ENCODE measurements around the gene SH2D3C. TPM values are rescaled to one million over a fixed set of nuclear protein-coding genes. Genes with fewer than 3 reads are reported as not detected.

The SH2D3C gene
- total RNA-seq, 4 donors from 2014 or later: 4.7 to 8.1 (median 5.2) TPM

GRCh38 chr9:127818574-127818973 is 40.1 kb upstream of the SH2D3C start:
- no peak for ATAC-seq
- Histone ChIP-seq H3K4me1 (peaks cover 14 to 28% of the 10 kb centered on the region in 2 donors), H3K27ac (peak overlapping the region; percentile 61 to 80 (median 75)), H3K27me3 (no peaks in the 10 kb centered on the region), H3K36me3 (peaks cover 0 to 46% of the 10 kb centered on the region in 2 donors), H3K9me3 (no peaks in the 10 kb centered on the region), H3K4me3 (no peak overlapping the region)
- intact Hi-C loops (cut with DNase I; ENCODE audit: low total_unique reads) (no loop called here), in situ Hi-C loops (cut with MboI; ENCODE audit: low sequenced_read_pairs in 4 of 4) (no loop called here)
- DNase-seq: no peak
- TF ChIP-seq POLR2A (IDR thresholded peaks at IDR 0.05) (no peak), CTCF (IDR thresholded peaks at IDR 0.05 in 4 of 5, conservative IDR thresholded peaks at IDR 0.05 in 1 of 5) (no peak)

- in situ Hi-C loops (cut with MboI; ENCODE audit: low sequenced_read_pairs in 4 of 4) (no loop called here), intact Hi-C loops (cut with DNase I; ENCODE audit: low total_unique reads) (no loop called here)
- H3K4me3 ChIP-seq: no peak overlapping the region
- no peak for TF ChIP-seq POLR2A (IDR thresholded peaks at IDR 0.05)
- no peak for TF ChIP-seq CTCF (IDR thresholded peaks at IDR 0.05 in 4 of 5, conservative IDR thresholded peaks at IDR 0.05 in 1 of 5)
- no peaks in the 10 kb centered on the region for H3K27me3 ChIP-seq
- H3K9me3 ChIP-seq: no peaks in the 10 kb centered on the region
- H3K27ac ChIP-seq: peak overlapping the region; percentile 61 to 80 (median 75)
- DNase-seq: peak; percentile 27 to 76
- ATAC-seq: peak; percentile 11 to 65
- H3K36me3 ChIP-seq: peaks cover 0 to 52% of the 10 kb centered on the region in 2 donors
- H3K4me1 ChIP-seq: peaks cover 13 to 28% of the 10 kb centered on the region in 2 donors
Observed at GRCh38 chr9:127817881-127818434, 39.5 kb upstream of the SH2D3C start.

GRCh38 chr9:127816728-127817127 is 38.3 kb upstream of the SH2D3C start:
- intact Hi-C loops (cut with DNase I; ENCODE audit: low total_unique reads) (no loop called here), in situ Hi-C loops (cut with MboI; ENCODE audit: low sequenced_read_pairs in 4 of 4) (no loop called here)
- no peak overlapping the region for H3K4me3 ChIP-seq
- peak overlapping the region in 3 of 4 donors; percentile 72 to 80 (median 78) for H3K27ac ChIP-seq
- DNase-seq (no peak), ATAC-seq (no peak)
- H3K36me3 ChIP-seq: peaks cover 0 to 64% of the 10 kb centered on the region in 2 donors
- H3K9me3 ChIP-seq: no peaks in the 10 kb centered on the region
- TF ChIP-seq POLR2A (IDR thresholded peaks at IDR 0.05) (no peak), CTCF (IDR thresholded peaks at IDR 0.05 in 4 of 5, conservative IDR thresholded peaks at IDR 0.05 in 1 of 5) (no peak)
- H3K4me1 ChIP-seq: peaks cover 9 to 16% of the 10 kb centered on the region in 2 donors
- no peaks in the 10 kb centered on the region for H3K27me3 ChIP-seq

- no peak for TF ChIP-seq POLR2A (IDR thresholded peaks at IDR 0.05)
- no peak for TF ChIP-seq CTCF (IDR thresholded peaks at IDR 0.05 in 4 of 5, conservative IDR thresholded peaks at IDR 0.05 in 1 of 5)
- no peaks in the 10 kb centered on the region for H3K27me3 ChIP-seq
- ATAC-seq: no peak
- H3K36me3 ChIP-seq: peaks cover 0 to 68% of the 10 kb centered on the region in 2 donors
- no peaks in the 10 kb centered on the region for H3K9me3 ChIP-seq
- H3K4me3 ChIP-seq: no peak overlapping the region
- in situ Hi-C loops (cut with MboI; ENCODE audit: low sequenced_read_pairs in 4 of 4) (no loop called here), intact Hi-C loops (cut with DNase I; ENCODE audit: low total_unique reads) (no loop called here)
- DNase-seq: no peak
- H3K4me1 ChIP-seq: peaks cover 12 to 19% of the 10 kb centered on the region in 2 donors
- peak overlapping the region in 2 of 4 donors; percentile 78 to 80 for H3K27ac ChIP-seq
Observed at GRCh38 chr9:127816362-127816725, 37.9 kb upstream of the SH2D3C start.

Data from gastrocnemius medialis (tissue), 4 donors.